Measurements from ENCODE around the gene CAPN15.

GRCh38 chr16:496097-496886 lies 31.2 kb upstream of the CAPN15 start:
- TF ChIP-seq CTCF (conservative IDR thresholded peaks at IDR 0.05) (no peak), ZFX (IDR thresholded peaks at IDR 0.05) (no peak)

Data from C4-2B (cell line).